K562 (cell line): ENCODE results near the gene CYP2W1. TPM values are rescaled to one million over a fixed set of nuclear protein-coding genes. Genes with fewer than 3 reads are reported as not detected.

Source experiments
- ARNT ChIP-seq, 2 experiments: fragments of 450-650 bp; IDR thresholded peaks; 2 replicates each; pipeline ENCODE4 v1.6.1; 2016; ENCODE audit warnings: mild to moderate bottlenecking in 1 of 2
- CEBPB ChIP-seq: fragments of 450-650 bp; IDR thresholded peaks from 2 replicates; pipeline ENCODE4 v1.6.1; 2016; ENCODE audit warnings: missing genetic modification characterization, missing compliant biosample characterization
- CREM ChIP-seq: IDR thresholded peaks from 2 replicates; pipeline ENCODE4 v1.6.1; 2014; ENCODE audit warnings: antibody characterized with exemption, low read depth
- GATAD2B ChIP-seq: fragments of 450-650 bp; IDR thresholded peaks from 2 replicates; pipeline ENCODE4 v1.6.1; 2017; ENCODE audit warnings: mild to moderate bottlenecking, borderline replicate concordance
- MEIS2 ChIP-seq: fragments of 450-650 bp; IDR thresholded peaks from 2 replicates; pipeline ENCODE4 v1.6.1; 2014; ENCODE audit warnings: mild to moderate bottlenecking; ENCODE audit not compliant: partially characterized antibody
- MTA1 ChIP-seq: fragments of 450-650 bp; IDR thresholded peaks from 2 replicates; pipeline ENCODE4 v1.6.1; 2017; ENCODE audit warnings: borderline replicate concordance
- NR4A1 ChIP-seq, 2 experiments: fragments of 250-450 bp in 1 of 2; fragments of 450-650 bp in 1 of 2; sonication (Bioruptor Pico) in 1 of 2; IDR thresholded peaks; 2 replicates each; pipeline versions ENCODE4 v1.4.0 to v1.6.1; 2016 to 2020; ENCODE audit warnings: mild to moderate bottlenecking in 2 of 2, missing compliant biosample characterization in 1 of 2, missing genetic modification characterization in 1 of 2, moderate library complexity in 1 of 2
- PHF21A ChIP-seq: fragments of 450-650 bp; IDR thresholded peaks from 2 replicates; pipeline ENCODE4 v1.6.1; 2017; ENCODE audit warnings: low read depth, borderline replicate concordance
- PTTG1 ChIP-seq: fragments of 450-650 bp; IDR thresholded peaks from 2 replicates; pipeline ENCODE4 v1.6.1; 2016; ENCODE audit warnings: low read depth, mild to moderate bottlenecking, missing genetic modification characterization, missing compliant biosample characterization
- RBM34 ChIP-seq: fragments of 200-400 bp; formaldehyde crosslinking; IDR thresholded peaks from 2 replicates; pipeline ENCODE4 v1.6.1; 2018; ENCODE audit warnings: low read length, borderline replicate concordance; ENCODE audit not compliant: insufficient read depth
- TRIM24 ChIP-seq, 2 experiments: fragments of 450-650 bp; IDR thresholded peaks; 2 replicates each; pipeline ENCODE4 v1.6.1; 2016
- TRIM28 ChIP-seq: fragments of 450-650 bp; IDR thresholded peaks from 2 replicates; pipeline ENCODE4 v1.6.1; 2017
- ZBTB1 ChIP-seq: sonication (generic); formaldehyde crosslinking; IDR thresholded peaks from 2 replicates; pipeline ENCODE4 v1.8.1; 2023; ENCODE audit warnings: missing genetic modification reagents, low read depth, mild to moderate bottlenecking, borderline replicate concordance
- ZNF212 ChIP-seq: fragments of 450-650 bp; formaldehyde crosslinking; IDR thresholded peaks from 2 replicates; pipeline ENCODE4 v1.4.0; 2020; ENCODE audit warnings: mild to moderate bottlenecking
- ZNF77 ChIP-seq: fragments of 250-450 bp; sonication (Bioruptor Pico); IDR thresholded peaks from 2 replicates; pipeline ENCODE4 v1.5.0; 2020
- ZNF79 ChIP-seq: fragments of 250-450 bp; sonication (Bioruptor Pico); IDR thresholded peaks from 2 replicates; pipeline ENCODE4 v1.4.0; 2020; ENCODE audit warnings: low read depth, mild to moderate bottlenecking, moderate library complexity
- polyA plus RNA-seq, 8 experiments: library from polyadenylated mRNA; depleted of rRNA in 4 of 8; stranded (reverse) in 5 of 8; unstranded in 3 of 8; fragments of >200 nt; fragmentation: Nextera tagmentation in 2 of 8; fragmentation: Illumina TruSeq in 1 of 8; extraction: Ambion mirVana in 2 of 8; extraction: Trizol in 1 of 8; gene quantifications; 2 replicates each; pipeline versions ENCODE4 v1.2.1 to v1.2.3, GENCODE V29; 2011 to 2014; ENCODE audit warnings: inconsistent platforms in 1 of 8, missing spikeins in 1 of 8
- total RNA-seq, 7 experiments: library from RNA; depleted of rRNA in 6 of 7; stranded (reverse); fragments of >200 nt in 6 of 7; fragmentation: Illumina TruSeq in 2 of 7; extraction: Trizol in 2 of 7; gene quantifications; 2 replicates each; pipeline versions ENCODE4 v1.2.1 to v1.2.3, GENCODE V29; 2011 to 2021; ENCODE audit warnings: low replicate concordance in 1 of 7
- TF ChIP-seq, protein P1 (sequence below): fragments of 250-450 bp; sonication (Bioruptor Pico); IDR thresholded peaks from 2 replicates; pipeline ENCODE4 v1.4.0; 2020
- TF ChIP-seq, protein P2 (sequence below): fragments of 150-350 bp; conservative IDR thresholded peaks from 2 replicates; pipeline ENCODE4 v1.6.1; 2014; ENCODE audit warnings: low read length
- TF ChIP-seq, protein P3 (sequence below), 3 experiments: fragments of 200-800 bp in 1 of 3; sonication (Bioruptor generic) in 1 of 3; sonication (generic) in 1 of 3; formaldehyde crosslinking in 1 of 3; IDR thresholded peaks; 2 replicates each; pipeline versions ENCODE4 v1.6.1 to v1.8.0; 2016 to 2022; ENCODE audit warnings: mild to moderate bottlenecking in 2 of 3, missing compliant biosample characterization in 2 of 3, missing genetic modification characterization in 2 of 3, missing genetic modification reagents in 1 of 3

Gene CYP2W1
- total and polyA plus RNA-seq, 9 of the 15 experiments (the other 6 are each of a cell fraction or from before 2014, with no cell fraction given): not detected

DNA sequence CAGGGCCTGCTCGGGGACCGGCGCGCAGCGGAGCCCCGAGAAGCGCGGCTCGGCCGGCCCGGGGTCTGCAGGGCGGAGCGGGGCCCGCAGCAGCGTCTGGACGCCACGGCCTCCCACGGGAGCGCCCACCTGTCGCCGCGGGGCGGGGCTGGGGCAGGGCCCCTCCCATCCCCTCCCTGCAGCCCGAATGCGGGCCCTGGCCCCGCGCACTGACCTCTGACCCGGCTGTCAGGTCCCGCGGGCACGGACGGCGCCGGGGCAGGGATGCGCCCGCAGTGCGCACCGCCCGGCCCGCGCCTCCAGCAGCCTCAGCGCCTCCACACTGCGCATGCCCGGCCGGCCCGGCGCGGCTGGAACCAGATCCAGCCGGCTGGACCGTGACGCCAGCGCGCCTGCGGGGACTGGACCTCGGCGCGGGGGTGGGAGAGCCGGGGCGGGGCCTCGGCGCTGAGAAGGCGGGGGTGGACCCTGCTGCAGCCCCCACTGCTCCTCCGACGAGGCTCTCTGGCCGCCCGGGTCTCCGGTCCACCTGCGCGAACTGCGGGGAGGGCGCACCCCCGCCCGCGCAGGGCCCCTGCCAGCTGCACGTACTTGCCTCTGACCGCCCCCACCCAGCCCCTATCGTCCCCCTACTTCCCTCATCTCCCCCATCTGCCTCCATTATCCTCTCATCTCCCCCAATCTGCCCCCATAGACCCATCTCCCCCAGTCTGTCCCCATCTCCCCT is 45.2 kb downstream of the CYP2W1 start (continued):
- no peak for TF ChIP-seq PHF21A
- TF ChIP-seq, protein P1, sequence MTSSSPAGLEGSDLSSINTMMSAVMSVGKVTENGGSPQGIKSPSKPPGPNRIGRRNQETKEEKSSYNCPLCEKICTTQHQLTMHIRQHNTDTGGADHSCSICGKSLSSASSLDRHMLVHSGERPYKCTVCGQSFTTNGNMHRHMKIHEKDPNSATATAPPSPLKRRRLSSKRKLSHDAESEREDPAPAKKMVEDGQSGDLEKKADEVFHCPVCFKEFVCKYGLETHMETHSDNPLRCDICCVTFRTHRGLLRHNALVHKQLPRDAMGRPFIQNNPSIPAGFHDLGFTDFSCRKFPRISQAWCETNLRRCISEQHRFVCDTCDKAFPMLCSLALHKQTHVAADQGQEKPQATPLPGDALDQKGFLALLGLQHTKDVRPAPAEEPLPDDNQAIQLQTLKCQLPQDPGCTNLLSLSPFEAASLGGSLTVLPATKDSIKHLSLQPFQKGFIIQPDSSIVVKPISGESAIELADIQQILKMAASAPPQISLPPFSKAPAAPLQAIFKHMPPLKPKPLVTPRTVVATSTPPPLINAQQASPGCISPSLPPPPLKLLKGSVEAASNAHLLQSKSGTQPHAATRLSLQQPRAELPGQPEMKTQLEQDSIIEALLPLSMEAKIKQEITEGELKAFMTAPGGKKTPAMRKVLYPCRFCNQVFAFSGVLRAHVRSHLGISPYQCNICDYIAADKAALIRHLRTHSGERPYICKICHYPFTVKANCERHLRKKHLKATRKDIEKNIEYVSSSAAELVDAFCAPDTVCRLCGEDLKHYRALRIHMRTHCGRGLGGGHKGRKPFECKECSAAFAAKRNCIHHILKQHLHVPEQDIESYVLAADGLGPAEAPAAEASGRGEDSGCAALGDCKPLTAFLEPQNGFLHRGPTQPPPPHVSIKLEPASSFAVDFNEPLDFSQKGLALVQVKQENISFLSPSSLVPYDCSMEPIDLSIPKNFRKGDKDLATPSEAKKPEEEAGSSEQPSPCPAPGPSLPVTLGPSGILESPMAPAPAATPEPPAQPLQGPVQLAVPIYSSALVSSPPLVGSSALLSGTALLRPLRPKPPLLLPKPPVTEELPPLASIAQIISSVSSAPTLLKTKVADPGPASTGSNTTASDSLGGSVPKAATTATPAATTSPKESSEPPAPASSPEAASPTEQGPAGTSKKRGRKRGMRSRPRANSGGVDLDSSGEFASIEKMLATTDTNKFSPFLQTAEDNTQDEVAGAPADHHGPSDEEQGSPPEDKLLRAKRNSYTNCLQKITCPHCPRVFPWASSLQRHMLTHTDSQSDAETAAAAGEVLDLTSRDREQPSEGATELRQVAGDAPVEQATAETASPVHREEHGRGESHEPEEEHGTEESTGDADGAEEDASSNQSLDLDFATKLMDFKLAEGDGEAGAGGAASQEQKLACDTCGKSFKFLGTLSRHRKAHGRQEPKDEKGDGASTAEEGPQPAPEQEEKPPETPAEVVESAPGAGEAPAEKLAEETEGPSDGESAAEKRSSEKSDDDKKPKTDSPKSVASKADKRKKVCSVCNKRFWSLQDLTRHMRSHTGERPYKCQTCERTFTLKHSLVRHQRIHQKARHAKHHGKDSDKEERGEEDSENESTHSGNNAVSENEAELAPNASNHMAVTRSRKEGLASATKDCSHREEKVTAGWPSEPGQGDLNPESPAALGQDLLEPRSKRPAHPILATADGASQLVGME (CRISPR knock-in tag): no peak
- TF ChIP-seq RBM34: no peak
- TF ChIP-seq TRIM28: no peak
- no peak for TF ChIP-seq ZNF77
- TF ChIP-seq MTA1: no peak
- TF ChIP-seq ZNF212 (CRISPR knock-in tag): no peak
- TF ChIP-seq, protein P2, sequence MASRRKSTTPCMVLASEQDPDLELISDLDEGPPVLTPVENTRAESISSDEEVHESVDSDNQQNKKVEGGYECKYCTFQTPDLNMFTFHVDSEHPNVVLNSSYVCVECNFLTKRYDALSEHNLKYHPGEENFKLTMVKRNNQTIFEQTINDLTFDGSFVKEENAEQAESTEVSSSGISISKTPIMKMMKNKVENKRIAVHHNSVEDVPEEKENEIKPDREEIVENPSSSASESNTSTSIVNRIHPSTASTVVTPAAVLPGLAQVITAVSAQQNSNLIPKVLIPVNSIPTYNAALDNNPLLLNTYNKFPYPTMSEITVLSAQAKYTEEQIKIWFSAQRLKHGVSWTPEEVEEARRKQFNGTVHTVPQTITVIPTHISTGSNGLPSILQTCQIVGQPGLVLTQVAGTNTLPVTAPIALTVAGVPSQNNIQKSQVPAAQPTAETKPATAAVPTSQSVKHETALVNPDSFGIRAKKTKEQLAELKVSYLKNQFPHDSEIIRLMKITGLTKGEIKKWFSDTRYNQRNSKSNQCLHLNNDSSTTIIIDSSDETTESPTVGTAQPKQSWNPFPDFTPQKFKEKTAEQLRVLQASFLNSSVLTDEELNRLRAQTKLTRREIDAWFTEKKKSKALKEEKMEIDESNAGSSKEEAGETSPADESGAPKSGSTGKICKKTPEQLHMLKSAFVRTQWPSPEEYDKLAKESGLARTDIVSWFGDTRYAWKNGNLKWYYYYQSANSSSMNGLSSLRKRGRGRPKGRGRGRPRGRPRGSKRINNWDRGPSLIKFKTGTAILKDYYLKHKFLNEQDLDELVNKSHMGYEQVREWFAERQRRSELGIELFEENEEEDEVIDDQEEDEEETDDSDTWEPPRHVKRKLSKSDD: no peak
- TF ChIP-seq CEBPB (tag): no peak
- TF ChIP-seq NR4A1 (CRISPR knock-in tag; IDR thresholded peaks at IDR 0.05): no peak
- TF ChIP-seq NR4A1 (tag; IDR thresholded peaks at IDR 0.05): no peak
- TF ChIP-seq CREM: peak; percentile 72
- TF ChIP-seq ARNT (IDR thresholded peaks at IDR 0.05): no peak
- peak; percentile 86 for TF ChIP-seq GATAD2B
- TF ChIP-seq ZNF79: no peak
- 0 out of 2 replicates have a peak, but pooled peaks have one; percentile 64 for TF ChIP-seq ZBTB1 (CRISPR knock-in tag)
- TF ChIP-seq PTTG1 (tag): no peak
- TF ChIP-seq TRIM24 (IDR thresholded peaks at IDR 0.05): 0 out of 4 replicates have a peak, but pooled peaks of 1 of the 2 experiments have one; percentile 19
- TF ChIP-seq MEIS2: peak; percentile 77
- TF ChIP-seq, protein P3, sequence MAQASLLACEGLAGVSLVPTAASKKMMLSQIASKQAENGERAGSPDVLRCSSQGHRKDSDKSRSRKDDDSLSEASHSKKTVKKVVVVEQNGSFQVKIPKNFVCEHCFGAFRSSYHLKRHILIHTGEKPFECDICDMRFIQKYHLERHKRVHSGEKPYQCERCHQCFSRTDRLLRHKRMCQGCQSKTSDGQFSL (CRISPR knock-in tag; IDR thresholded peaks at IDR 0.05): no peak; the same call in 1 of the 2 replicates
- TF ChIP-seq, protein P3 (tag; IDR thresholded peaks at IDR 0.05): no peak
